Measurements from ENCODE around the gene DNAJA2.
A peak's percentile ranks its signal among the peaks of the same experiment; 100 is the strongest.

The DNAJA2 gene

GRCh38 chr16:46980926-46981325 lies 7.5 kb upstream of the DNAJA2 start:
- TF ChIP-seq, protein P1, sequence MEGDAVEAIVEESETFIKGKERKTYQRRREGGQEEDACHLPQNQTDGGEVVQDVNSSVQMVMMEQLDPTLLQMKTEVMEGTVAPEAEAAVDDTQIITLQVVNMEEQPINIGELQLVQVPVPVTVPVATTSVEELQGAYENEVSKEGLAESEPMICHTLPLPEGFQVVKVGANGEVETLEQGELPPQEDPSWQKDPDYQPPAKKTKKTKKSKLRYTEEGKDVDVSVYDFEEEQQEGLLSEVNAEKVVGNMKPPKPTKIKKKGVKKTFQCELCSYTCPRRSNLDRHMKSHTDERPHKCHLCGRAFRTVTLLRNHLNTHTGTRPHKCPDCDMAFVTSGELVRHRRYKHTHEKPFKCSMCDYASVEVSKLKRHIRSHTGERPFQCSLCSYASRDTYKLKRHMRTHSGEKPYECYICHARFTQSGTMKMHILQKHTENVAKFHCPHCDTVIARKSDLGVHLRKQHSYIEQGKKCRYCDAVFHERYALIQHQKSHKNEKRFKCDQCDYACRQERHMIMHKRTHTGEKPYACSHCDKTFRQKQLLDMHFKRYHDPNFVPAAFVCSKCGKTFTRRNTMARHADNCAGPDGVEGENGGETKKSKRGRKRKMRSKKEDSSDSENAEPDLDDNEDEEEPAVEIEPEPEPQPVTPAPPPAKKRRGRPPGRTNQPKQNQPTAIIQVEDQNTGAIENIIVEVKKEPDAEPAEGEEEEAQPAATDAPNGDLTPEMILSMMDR (IDR thresholded peaks at IDR 0.05; ENCODE audit: poor library complexity, severe bottlenecking), result no peak
- no peak for ATAC-seq (ENCODE audit: low read depth)
- no peak overlapping the region for H3K4me3 ChIP-seq (ENCODE audit: severe bottlenecking)
- no peaks in the 10 kb centered on the region for H3K27me3 ChIP-seq (ENCODE audit: insufficient read depth, poor library complexity, severe bottlenecking)
- H3K27ac ChIP-seq (ENCODE audit: poor library complexity, severe bottlenecking), result no peak overlapping the region
- H3K4me1 ChIP-seq (ENCODE audit: insufficient read depth, poor library complexity, severe bottlenecking), result no peaks in the 10 kb centered on the region
- DNase-seq (ENCODE audit: low spot score), result no peak
- H3K36me3 ChIP-seq (ENCODE audit: low read depth), result no peaks in the 10 kb centered on the region
- H3K9me3 ChIP-seq (ENCODE audit: severe bottlenecking), result no peaks in the 10 kb centered on the region

DNA sequence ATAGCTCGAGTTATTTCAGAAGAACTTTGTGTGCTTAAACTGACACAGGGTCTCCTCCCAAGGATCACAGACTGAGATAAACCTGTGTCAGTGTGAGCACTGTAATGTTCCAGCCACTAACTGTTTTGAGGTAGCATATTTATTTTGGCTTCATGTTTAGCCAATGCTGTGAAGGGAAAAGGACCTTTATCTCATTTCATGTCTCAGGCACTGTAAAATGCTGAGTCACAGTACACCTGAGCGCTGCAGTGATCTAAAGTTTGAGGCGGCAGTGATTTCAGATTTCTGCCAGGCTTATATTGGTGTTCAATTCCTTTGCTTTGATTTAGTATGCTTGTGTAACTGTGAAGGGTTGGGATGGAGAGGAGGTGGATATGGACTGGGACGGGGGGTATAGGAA lies 3.1 kb upstream of the DNAJA2 start:
- H3K9me3 ChIP-seq (ENCODE audit: severe bottlenecking), result no peaks in the 10 kb centered on the region
- DNase-seq (ENCODE audit: low spot score) (no peak), ATAC-seq (ENCODE audit: low read depth) (no peak)
- H3K4me1 ChIP-seq (ENCODE audit: insufficient read depth, poor library complexity, severe bottlenecking), result peaks cover 12% of the 10 kb centered on the region
- no peak overlapping the region for H3K4me3 ChIP-seq (ENCODE audit: severe bottlenecking)
- TF ChIP-seq, protein P1 (IDR thresholded peaks at IDR 0.05; ENCODE audit: poor library complexity, severe bottlenecking), result no peak
- no peak overlapping the region for H3K27ac ChIP-seq (ENCODE audit: poor library complexity, severe bottlenecking)
- H3K36me3 ChIP-seq (ENCODE audit: low read depth), result peaks cover 7% of the 10 kb centered on the region
- H3K27me3 ChIP-seq (ENCODE audit: insufficient read depth, poor library complexity, severe bottlenecking), result no peaks in the 10 kb centered on the region

GRCh38 chr16:46975908-46976470 lies 2.5 kb upstream of the DNAJA2 start:
- no peaks in the 10 kb centered on the region for H3K27me3 ChIP-seq (ENCODE audit: insufficient read depth, poor library complexity, severe bottlenecking)
- H3K27ac ChIP-seq (ENCODE audit: poor library complexity, severe bottlenecking), result no peak overlapping the region
- H3K4me1 ChIP-seq (ENCODE audit: insufficient read depth, poor library complexity, severe bottlenecking), result peaks cover 12% of the 10 kb centered on the region
- H3K36me3 ChIP-seq (ENCODE audit: low read depth), result peaks cover 13% of the 10 kb centered on the region
- no peak overlapping the region for H3K4me3 ChIP-seq (ENCODE audit: severe bottlenecking)
- TF ChIP-seq, protein P1 (IDR thresholded peaks at IDR 0.05; ENCODE audit: poor library complexity, severe bottlenecking), result no peak
- no peak for DNase-seq (ENCODE audit: low spot score)
- H3K9me3 ChIP-seq (ENCODE audit: severe bottlenecking), result no peaks in the 10 kb centered on the region
- ATAC-seq (ENCODE audit: low read depth), result no peak

- H3K4me1 ChIP-seq (ENCODE audit: insufficient read depth, poor library complexity, severe bottlenecking), result peaks cover 14% of the 10 kb centered on the region
- no peak for DNase-seq (ENCODE audit: low spot score)
- TF ChIP-seq, protein P1 (IDR thresholded peaks at IDR 0.05; ENCODE audit: poor library complexity, severe bottlenecking), result no peak
- no peaks in the 10 kb centered on the region for H3K27me3 ChIP-seq (ENCODE audit: insufficient read depth, poor library complexity, severe bottlenecking)
- peaks cover 19% of the 10 kb centered on the region for H3K36me3 ChIP-seq (ENCODE audit: low read depth)
- no peak for ATAC-seq (ENCODE audit: low read depth)
- H3K27ac ChIP-seq (ENCODE audit: poor library complexity, severe bottlenecking), result no peak overlapping the region
- H3K4me3 ChIP-seq (ENCODE audit: severe bottlenecking), result no peak overlapping the region
- no peaks in the 10 kb centered on the region for H3K9me3 ChIP-seq (ENCODE audit: severe bottlenecking)
Measured at GRCh38 chr16:46975165-46975564, 1.7 kb upstream of the DNAJA2 start.

GRCh38 chr16:46974352-46974751 lies 878 bp upstream of the DNAJA2 start:
- Histone ChIP-seq H3K36me3 (ENCODE audit: low read depth) (peaks cover 27% of the 10 kb centered on the region), H3K4me1 (ENCODE audit: insufficient read depth, poor library complexity, severe bottlenecking) (peaks cover 20% of the 10 kb centered on the region), H3K27me3 (ENCODE audit: insufficient read depth, poor library complexity, severe bottlenecking) (no peaks in the 10 kb centered on the region), H3K9me3 (ENCODE audit: severe bottlenecking) (no peaks in the 10 kb centered on the region), H3K4me3 (ENCODE audit: severe bottlenecking) (peak overlapping the region; percentile 99), H3K27ac (ENCODE audit: poor library complexity, severe bottlenecking) (peak overlapping the region; percentile 81)
- no peak for DNase-seq (ENCODE audit: low spot score)
- no peak for ATAC-seq (ENCODE audit: low read depth)
- TF ChIP-seq, protein P1 (IDR thresholded peaks at IDR 0.05; ENCODE audit: poor library complexity, severe bottlenecking), result no peak
